Right atrium auricular region (tissue), 2 donors: Measurements from ENCODE around the gene MCM5. TPM values are rescaled to one million over a fixed set of nuclear protein-coding genes. Genes with fewer than 3 reads are reported as not detected.

ENCODE experiments used
- DNase-seq: peaks from one replicate; pipeline ENCODE4 v3.0.0-alpha.2; 2019; ENCODE audit warnings: low spot score
- H3K27ac ChIP-seq, 2 donors: fragments of 200-600 bp; sonication (generic); 1 replicate in 1 of 2; 2 replicates in 1 of 2; pipeline ENCODE4 v1.5.1; 2016 to 2019
- H3K27me3 ChIP-seq, 2 donors: fragments of 200-600 bp; sonication (generic); one replicate each; pipeline versions ENCODE4 v1.5.1 to v1.6.0; 2017 to 2019
- H3K36me3 ChIP-seq: fragments of 200-600 bp; sonication (generic); one replicate; pipeline ENCODE4 v1.5.1; 2016
- H3K4me1 ChIP-seq, 2 donors: fragments of 200-600 bp; sonication (generic); one replicate each; pipeline versions ENCODE4 v1.5.1 to v1.6.0; 2017 to 2019
- H3K4me3 ChIP-seq, 2 donors: fragments of 200-600 bp; sonication (generic); 1 replicate in 1 of 2; 2 replicates in 1 of 2; pipeline ENCODE4 v1.5.1; 2017 to 2019; ENCODE audit warnings: mild to moderate bottlenecking in 1 of 2, moderate library complexity in 1 of 2
- H3K9me3 ChIP-seq, 2 donors: fragments of 200-600 bp; sonication (generic); one replicate each; pipeline ENCODE4 v1.5.1; 2019
- total RNA-seq, 2 donors: library from RNA; depleted of rRNA; stranded (reverse); fragments of >200 nt; gene quantifications; one replicate each; pipeline ENCODE4 v1.1.0, GENCODE V29; 2016
- TF ChIP-seq, protein P1 (sequence below), 2 donors: fragments of 200-600 bp; sonication (generic); IDR thresholded peaks; one replicate each; pipeline ENCODE4 v1.5.1; 2019; ENCODE audit warnings: antibody characterized with exemption in 2 of 2

MCM5 gene
- total RNA-seq, 2 donors from 2014 or later: 5.3 to 6.8 TPM

DNA sequence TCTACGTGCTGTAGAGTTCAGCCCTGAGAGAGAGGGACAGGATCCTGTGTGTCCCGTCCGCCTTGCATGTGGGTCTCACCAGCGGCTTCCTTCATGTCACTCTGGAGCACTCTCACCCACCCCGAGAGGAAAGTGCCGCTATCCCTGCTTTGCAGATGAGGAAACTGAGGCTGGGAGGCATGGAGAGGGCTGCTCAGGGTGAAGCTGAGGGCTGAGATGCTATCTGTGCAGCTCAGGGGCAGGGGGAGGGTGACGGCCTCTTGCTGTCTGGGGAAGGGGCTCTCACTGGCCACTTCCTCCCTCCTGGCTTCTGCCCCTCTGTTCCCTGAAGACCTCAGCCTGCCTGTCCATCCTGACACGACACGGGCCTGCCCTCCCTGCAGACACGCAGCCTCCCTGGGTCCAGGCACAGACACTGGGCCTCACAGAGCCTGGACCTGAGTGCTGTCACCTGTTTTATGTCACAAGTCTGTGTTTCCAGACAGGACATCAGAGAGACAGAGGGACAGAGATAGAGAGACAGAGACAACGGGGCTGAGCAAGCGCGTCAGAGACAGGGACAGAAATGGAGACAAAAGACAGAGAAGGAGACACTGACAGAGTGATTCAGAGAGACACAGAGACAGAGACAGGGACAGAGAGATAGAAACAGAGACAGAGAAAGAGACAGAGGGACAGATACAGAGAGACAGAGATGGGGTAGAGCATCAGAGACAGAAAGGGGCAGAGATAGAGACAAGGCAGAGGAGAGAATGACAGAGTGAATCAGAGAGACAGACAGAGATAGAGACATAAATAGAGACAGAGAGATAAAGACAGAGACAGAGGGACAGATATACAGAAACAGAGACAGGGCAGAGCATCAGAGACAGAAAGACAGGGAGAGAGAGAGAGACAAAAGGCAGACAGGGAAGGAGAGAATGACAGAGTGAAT, 53.1 kb downstream of the MCM5 start:
- TF ChIP-seq, protein P1, sequence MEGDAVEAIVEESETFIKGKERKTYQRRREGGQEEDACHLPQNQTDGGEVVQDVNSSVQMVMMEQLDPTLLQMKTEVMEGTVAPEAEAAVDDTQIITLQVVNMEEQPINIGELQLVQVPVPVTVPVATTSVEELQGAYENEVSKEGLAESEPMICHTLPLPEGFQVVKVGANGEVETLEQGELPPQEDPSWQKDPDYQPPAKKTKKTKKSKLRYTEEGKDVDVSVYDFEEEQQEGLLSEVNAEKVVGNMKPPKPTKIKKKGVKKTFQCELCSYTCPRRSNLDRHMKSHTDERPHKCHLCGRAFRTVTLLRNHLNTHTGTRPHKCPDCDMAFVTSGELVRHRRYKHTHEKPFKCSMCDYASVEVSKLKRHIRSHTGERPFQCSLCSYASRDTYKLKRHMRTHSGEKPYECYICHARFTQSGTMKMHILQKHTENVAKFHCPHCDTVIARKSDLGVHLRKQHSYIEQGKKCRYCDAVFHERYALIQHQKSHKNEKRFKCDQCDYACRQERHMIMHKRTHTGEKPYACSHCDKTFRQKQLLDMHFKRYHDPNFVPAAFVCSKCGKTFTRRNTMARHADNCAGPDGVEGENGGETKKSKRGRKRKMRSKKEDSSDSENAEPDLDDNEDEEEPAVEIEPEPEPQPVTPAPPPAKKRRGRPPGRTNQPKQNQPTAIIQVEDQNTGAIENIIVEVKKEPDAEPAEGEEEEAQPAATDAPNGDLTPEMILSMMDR (IDR thresholded peaks at IDR 0.05): no peak
- Histone ChIP-seq H3K27ac (no peak overlapping the region), H3K4me1 (no peaks in the 10 kb centered on the region), H3K9me3 (no peaks in the 10 kb centered on the region), H3K27me3 (no peaks in the 10 kb centered on the region), H3K4me3 (no peak overlapping the region), H3K36me3 (no peaks in the 10 kb centered on the region)
- DNase-seq: no peak

DNA sequence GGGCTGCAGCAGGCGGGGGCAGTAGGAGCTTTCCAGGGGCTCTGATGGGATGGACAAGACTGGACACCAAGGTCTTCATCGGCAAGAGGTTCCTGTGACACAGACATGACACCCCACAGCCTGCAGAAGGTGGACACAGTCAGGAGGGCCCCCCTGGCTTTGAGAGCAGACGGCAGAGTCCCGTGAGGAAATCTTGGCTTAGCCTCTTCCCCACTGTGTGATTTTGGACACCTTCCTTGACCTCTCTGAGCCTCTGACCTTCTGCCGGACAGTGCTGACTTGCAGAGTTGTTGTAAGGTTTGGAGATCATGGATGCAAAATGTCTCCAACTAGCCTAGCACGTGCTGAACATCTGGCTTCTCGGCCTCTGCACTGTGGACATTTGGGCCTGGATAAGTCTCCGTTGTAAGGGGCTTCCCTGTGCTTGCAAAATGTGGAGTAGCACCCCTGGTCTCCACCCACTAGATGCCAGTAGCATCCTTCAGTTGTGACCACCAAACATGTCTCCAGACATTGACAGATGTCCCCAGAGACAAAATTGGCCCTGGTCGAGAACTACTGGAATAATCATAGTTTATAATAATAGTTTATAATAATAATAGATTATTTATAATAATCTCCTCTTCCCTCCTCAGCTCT, 54.6 kb downstream of the MCM5 start:
- H3K4me3 ChIP-seq: no peak overlapping the region
- TF ChIP-seq, protein P1 (IDR thresholded peaks at IDR 0.05): peak in 1 of 2 donors; percentile 55
- no peaks in the 10 kb centered on the region for H3K4me1 ChIP-seq
- no peaks in the 10 kb centered on the region for H3K27me3 ChIP-seq
- no peaks in the 10 kb centered on the region for H3K9me3 ChIP-seq
- no peak for DNase-seq
- H3K36me3 ChIP-seq: no peaks in the 10 kb centered on the region
- H3K27ac ChIP-seq: no peak overlapping the region

DNA sequence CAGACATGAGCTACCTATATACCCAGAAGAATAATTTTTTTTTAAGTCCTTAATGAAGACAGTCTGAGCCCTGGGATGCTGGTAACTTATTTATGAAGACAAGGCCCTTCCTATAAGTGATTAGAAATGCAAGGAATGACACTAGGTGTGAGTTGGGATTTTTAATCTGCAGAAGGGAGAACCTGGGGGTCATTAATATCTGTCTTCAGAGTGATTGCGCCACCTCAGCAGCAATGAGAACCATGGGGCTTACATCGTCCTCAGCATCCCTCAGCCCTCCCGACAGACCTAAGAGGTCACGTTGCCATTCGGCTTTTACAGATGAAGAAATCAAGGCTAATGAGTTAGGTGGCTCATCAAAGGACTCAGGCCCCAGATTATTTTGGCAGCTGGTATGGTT, 55.6 kb downstream of the MCM5 start:
- Histone ChIP-seq H3K27me3 (no peaks in the 10 kb centered on the region), H3K27ac (no peak overlapping the region), H3K4me1 (no peaks in the 10 kb centered on the region), H3K36me3 (no peaks in the 10 kb centered on the region), H3K9me3 (no peaks in the 10 kb centered on the region), H3K4me3 (no peak overlapping the region)
- TF ChIP-seq, protein P1 (IDR thresholded peaks at IDR 0.05): no peak
- DNase-seq: no peak

DNA sequence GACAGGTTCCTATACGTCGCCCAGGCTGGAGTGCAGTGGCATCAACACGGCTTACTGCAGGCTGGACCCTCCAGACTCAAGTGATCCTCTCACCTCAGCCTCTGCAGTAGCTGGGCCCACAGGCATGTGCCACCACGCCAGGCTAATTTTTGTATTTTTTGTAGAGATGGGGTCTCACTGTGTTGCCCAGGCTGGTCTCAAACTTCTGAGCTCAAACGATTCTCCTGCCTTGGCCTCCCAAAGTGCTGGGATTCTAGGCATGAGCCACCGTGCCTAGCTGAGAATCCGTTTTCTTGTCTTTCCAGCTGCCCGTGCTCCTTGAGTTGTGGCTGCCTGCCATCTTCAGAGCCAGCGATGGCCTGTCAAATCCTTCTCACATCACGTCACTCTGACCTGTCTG, 56.8 kb downstream of the MCM5 start:
- no peaks in the 10 kb centered on the region for H3K9me3 ChIP-seq
- TF ChIP-seq, protein P1 (IDR thresholded peaks at IDR 0.05): no peak
- no peaks in the 10 kb centered on the region for H3K36me3 ChIP-seq
- no peak overlapping the region for H3K27ac ChIP-seq
- H3K4me3 ChIP-seq: no peak overlapping the region
- H3K4me1 ChIP-seq: no peaks in the 10 kb centered on the region
- no peaks in the 10 kb centered on the region for H3K27me3 ChIP-seq
- DNase-seq: no peak

DNA sequence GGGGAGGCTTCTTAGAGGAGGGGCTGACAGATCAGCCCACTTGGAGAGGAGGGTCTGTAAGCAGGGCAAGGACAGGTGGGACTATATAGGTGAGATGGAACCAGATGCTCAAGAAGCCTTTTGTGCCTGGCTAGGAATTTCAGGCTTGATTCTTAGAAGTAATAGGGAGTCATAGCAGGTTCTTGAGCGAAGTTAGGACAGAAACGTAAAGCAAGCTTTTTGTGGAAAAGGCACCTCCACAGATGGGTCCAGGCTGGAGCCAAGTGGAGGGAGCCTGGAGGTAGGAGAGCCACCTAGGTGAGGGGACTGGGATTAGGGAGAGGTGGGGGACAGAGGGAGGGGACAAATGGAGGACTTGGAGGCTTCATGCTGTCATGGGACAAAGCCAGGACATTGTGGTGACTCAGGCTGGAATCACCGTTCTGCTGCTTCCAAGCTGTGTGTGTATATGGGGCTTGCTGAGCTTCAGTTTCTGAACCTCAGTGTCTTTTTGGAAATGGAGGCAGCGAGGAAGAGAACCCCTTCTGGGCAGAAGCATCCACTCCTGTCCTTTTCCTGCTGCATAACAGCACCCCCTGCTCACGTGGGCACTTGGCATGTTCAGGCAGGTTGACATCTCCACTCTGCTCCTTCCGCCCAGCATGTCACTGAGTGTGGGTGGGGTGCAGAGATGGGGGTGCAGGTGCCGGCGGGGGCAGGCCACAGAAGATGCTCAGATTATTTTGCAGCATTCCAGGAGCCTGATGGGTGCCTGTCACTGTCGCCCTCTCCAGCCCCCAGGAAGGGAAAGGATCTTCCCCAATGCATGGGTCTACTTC, 58.0 kb downstream of the MCM5 start:
- Histone ChIP-seq H3K9me3 (no peaks in the 10 kb centered on the region), H3K27me3 (no peaks in the 10 kb centered on the region), H3K27ac (no peak overlapping the region), H3K4me3 (no peak overlapping the region), H3K4me1 (no peaks in the 10 kb centered on the region), H3K36me3 (no peaks in the 10 kb centered on the region)
- DNase-seq: no peak
- TF ChIP-seq, protein P1 (IDR thresholded peaks at IDR 0.05): no peak
